HPDE6-E6E7 (cell line): ENCODE data around the gene ANKRD1.

Experiments
- DNase-seq: peaks from one replicate; pipeline ENCODE4 v3.0.0; 2011; ENCODE audit warnings: missing footprints; ENCODE audit errors: extremely low spot score

The ANKRD1 gene

GRCh38 chr10:90935581-90936275, 14.8 kb upstream of the ANKRD1 start:
- DNase-seq: no peak

- no peak for DNase-seq
Measured at GRCh38 chr10:90930971-90931871, 10.3 kb upstream of the ANKRD1 start.

GRCh38 chr10:90930070-90930837, 9.4 kb upstream of the ANKRD1 start:
- no peak for DNase-seq

GRCh38 chr10:90929179-90929578, 8.3 kb upstream of the ANKRD1 start:
- DNase-seq: no peak

- no peak for DNase-seq
Measured at GRCh38 chr10:90927293-90927692, 6.4 kb upstream of the ANKRD1 start.

- no peak for DNase-seq
Measured at GRCh38 chr10:90925079-90926029, 4.5 kb upstream of the ANKRD1 start.

GRCh38 chr10:90924552-90924951, 3.7 kb upstream of the ANKRD1 start:
- DNase-seq: no peak

GRCh38 chr10:90923111-90923731, 2.3 kb upstream of the ANKRD1 start:
- DNase-seq: no peak

- DNase-seq: no peak
Measured at GRCh38 chr10:90921906-90922305, 1.0 kb upstream of the ANKRD1 start.

GRCh38 chr10:90919683-90920574, 958 bp downstream of the ANKRD1 start:
- no peak for DNase-seq

GRCh38 chr10:90917968-90918318, 2.9 kb downstream of the ANKRD1 start:
- no peak for DNase-seq

- DNase-seq: no peak
Measured at GRCh38 chr10:90917238-90917967, 3.5 kb downstream of the ANKRD1 start.

- no peak for DNase-seq
Measured at GRCh38 chr10:90916392-90917237, 4.3 kb downstream of the ANKRD1 start.

GRCh38 chr10:90915766-90916075, 5.2 kb downstream of the ANKRD1 start:
- DNase-seq: no peak

GRCh38 chr10:90914992-90915765, 5.7 kb downstream of the ANKRD1 start:
- DNase-seq: no peak

- no peak for DNase-seq
Measured at GRCh38 chr10:90913774-90914420, 7.0 kb downstream of the ANKRD1 start.
